Breast epithelium (tissue), 4 donors: ENCODE data around the gene RIMS1. TPM values are rescaled to one million over a fixed set of nuclear protein-coding genes. Genes with fewer than 3 reads are reported as not detected.

Experiments used
- DNase-seq, 2 donors: peaks; one replicate each; pipeline ENCODE4 v3.0.0-alpha.2; 2019; ENCODE audit warnings: low spot score in 2 of 2
- H3K27ac ChIP-seq, 2 donors: fragments of 200-600 bp; sonication (generic) in 1 of 2; one replicate each; pipeline ENCODE4 v1.5.1; 2016 to 2019; ENCODE audit warnings: mild to moderate bottlenecking in 1 of 2
- H3K27me3 ChIP-seq, 2 donors: fragments of 200-600 bp; sonication (generic) in 1 of 2; one replicate each; pipeline versions ENCODE4 v1.5.1 to v1.6.0; 2017 to 2019; ENCODE audit warnings: control low read depth in 1 of 2, mild to moderate bottlenecking in 1 of 2
- H3K36me3 ChIP-seq: fragments of 200-600 bp; one replicate; pipeline ENCODE4 v1.5.1; 2019
- H3K4me1 ChIP-seq, 2 donors: fragments of 200-600 bp; sonication (generic); one replicate each; pipeline ENCODE4 v1.5.1; 2016 to 2019; ENCODE audit warnings: control low read depth in 1 of 2
- H3K4me3 ChIP-seq, 3 donors: fragments of 200-600 bp; sonication (generic); 1 replicate in 2 of 3; 2 replicates in 1 of 3; pipeline ENCODE4 v1.5.1; 2016 to 2019; ENCODE audit warnings: mild to moderate bottlenecking in 3 of 3, moderate library complexity in 2 of 3
- H3K9me3 ChIP-seq, 2 donors: fragments of 200-600 bp; sonication (generic) in 1 of 2; one replicate each; pipeline ENCODE4 v1.5.1; 2016 to 2019; ENCODE audit warnings: control low read depth in 1 of 2
- CTCF ChIP-seq, 3 donors: fragments of 450-650 bp; IDR thresholded peaks; one replicate each; pipeline ENCODE4 v1.5.1; 2016 to 2017; ENCODE audit warnings: antibody characterized with exemption in 3 of 3, mild to moderate bottlenecking in 3 of 3, moderate library complexity in 3 of 3
- POLR2A ChIP-seq: fragments of 450-650 bp; IDR thresholded peaks from one replicate; pipeline ENCODE4 v1.6.1; 2016; ENCODE audit warnings: antibody characterized with exemption, mild to moderate bottlenecking, moderate library complexity
- POLR2AphosphoS5 ChIP-seq, 3 donors: sonication (generic); formaldehyde crosslinking; IDR thresholded peaks; one replicate each; pipeline ENCODE4 v1.6.1; 2017; ENCODE audit warnings: antibody characterized with exemption in 3 of 3
- intact Hi-C: fragments of 100-400 bp; cut with DNase I; formaldehyde crosslinking; loops from one replicate; pipeline ENCODE4 v1.15.1; 2023; ENCODE audit warnings: low total_unique reads
- total RNA-seq, 3 donors: library from RNA; depleted of rRNA; stranded (reverse); fragments of >200 nt; gene quantifications; one replicate each; pipeline ENCODE4 v1.1.0, GENCODE V29; 2016

The RIMS1 gene
- total RNA-seq, 3 donors from 2014 or later, result 1.3 to 4.0 (median 2.6) TPM

GRCh38 chr6:72083976-72084375 lies 197.6 kb downstream of the RIMS1 start:
- intact Hi-C loops, result loop anchor here (5.0 kb wide), 1 partner anchor 1072 kb away; no protein-coding TSS in a partner anchor
- TF ChIP-seq POLR2AphosphoS5 (IDR thresholded peaks at IDR 0.05), result no peak

GRCh38 chr6:72084992-72085569 lies 198.7 kb downstream of the RIMS1 start:
- no peaks in the 10 kb centered on the region for H3K9me3 ChIP-seq
- peak in 2 of 3 donors; percentile 23 to 54 for TF ChIP-seq CTCF (IDR thresholded peaks at IDR 0.05)
- TF ChIP-seq POLR2AphosphoS5 (IDR thresholded peaks at IDR 0.05), result no peak
- no peak for TF ChIP-seq POLR2A
- H3K4me3 ChIP-seq, result no peak overlapping the region
- intact Hi-C loops, result loop anchor here (5.0 kb wide), 1 partner anchor 1073 kb away; no protein-coding TSS in a partner anchor
- H3K36me3 ChIP-seq, result no peaks in the 10 kb centered on the region
- no peaks in the 10 kb centered on the region for H3K27me3 ChIP-seq
- no peaks in the 10 kb centered on the region for H3K4me1 ChIP-seq
- DNase-seq, result no peak
- H3K27ac ChIP-seq, result no peak overlapping the region

More at GRCh38 chr6:72083976-72084375, 197.6 kb downstream of the RIMS1 start:
- Histone ChIP-seq H3K27me3 (no peaks in the 10 kb centered on the region), H3K36me3 (no peaks in the 10 kb centered on the region), H3K4me3 (no peak overlapping the region), H3K27ac (no peak overlapping the region), H3K9me3 (no peaks in the 10 kb centered on the region), H3K4me1 (no peaks in the 10 kb centered on the region)
- DNase-seq, result no peak

- H3K27ac ChIP-seq, result no peak overlapping the region
- no peaks in the 10 kb centered on the region for H3K36me3 ChIP-seq
- DNase-seq, result no peak
- no peaks in the 10 kb centered on the region for H3K27me3 ChIP-seq
- TF ChIP-seq POLR2AphosphoS5 (IDR thresholded peaks at IDR 0.05), result no peak
- no peak for TF ChIP-seq CTCF (IDR thresholded peaks at IDR 0.05)
- no peak for TF ChIP-seq POLR2A
- H3K4me3 ChIP-seq, result no peak overlapping the region
- no peaks in the 10 kb centered on the region for H3K9me3 ChIP-seq
- H3K4me1 ChIP-seq, result no peaks in the 10 kb centered on the region
- intact Hi-C loops, result no loop called here
These were observed 208.2 kb downstream of the RIMS1 start for GRCh38 chr6:72094506-72094905.

DNA sequence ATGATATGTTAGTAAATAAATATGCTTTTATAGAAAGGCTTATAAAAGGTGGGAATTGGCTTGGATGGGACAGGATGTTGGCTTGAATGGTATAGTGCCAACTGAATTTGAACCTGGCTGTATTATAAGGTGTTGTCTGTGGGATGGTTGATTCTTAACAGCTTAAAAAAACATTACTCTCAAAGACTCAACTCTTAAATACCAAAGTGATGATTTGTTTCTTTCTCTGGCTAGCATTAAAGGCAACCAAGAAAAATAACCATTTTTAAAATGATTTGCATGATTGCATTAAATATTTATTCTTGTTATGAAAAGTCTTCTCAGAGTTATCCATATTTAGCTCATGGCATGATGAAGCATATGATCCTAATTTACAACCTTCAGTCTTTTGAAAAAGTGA lies 216.2 kb downstream of the RIMS1 start:
- TF ChIP-seq POLR2A (no peak), CTCF (IDR thresholded peaks at IDR 0.05) (no peak), POLR2AphosphoS5 (IDR thresholded peaks at IDR 0.05) (no peak)
- H3K4me1 ChIP-seq, result no peaks in the 10 kb centered on the region
- H3K36me3 ChIP-seq, result no peaks in the 10 kb centered on the region
- no peaks in the 10 kb centered on the region for H3K9me3 ChIP-seq
- intact Hi-C loops, result no loop called here
- DNase-seq, result no peak
- no peak overlapping the region for H3K4me3 ChIP-seq
- H3K27me3 ChIP-seq, result no peaks in the 10 kb centered on the region
- H3K27ac ChIP-seq, result no peak overlapping the region

GRCh38 chr6:72111611-72112010 lies 225.3 kb downstream of the RIMS1 start:
- Histone ChIP-seq H3K9me3 (no peaks in the 10 kb centered on the region), H3K4me1 (no peaks in the 10 kb centered on the region), H3K27me3 (no peaks in the 10 kb centered on the region), H3K4me3 (no peak overlapping the region), H3K36me3 (no peaks in the 10 kb centered on the region), H3K27ac (no peak overlapping the region)
- TF ChIP-seq POLR2A (no peak), CTCF (IDR thresholded peaks at IDR 0.05) (no peak), POLR2AphosphoS5 (IDR thresholded peaks at IDR 0.05) (no peak)
- no peak for DNase-seq
- intact Hi-C loops, result no loop called here
